Measurements from ENCODE around the gene GNAZ. TPM values are rescaled to one million over a fixed set of nuclear protein-coding genes. Genes with fewer than 3 reads are reported as not detected.
"Not testable (repeated sequence)": the region's sequence is repeated elsewhere in the genome, so short reads cannot be mapped to it uniquely, and the experiment has no call there.

Gene GNAZ
- 1 to 10 TPM; 1.5 to 7.8 (median 6.2) TPM for polyA plus RNA-seq

DNA sequence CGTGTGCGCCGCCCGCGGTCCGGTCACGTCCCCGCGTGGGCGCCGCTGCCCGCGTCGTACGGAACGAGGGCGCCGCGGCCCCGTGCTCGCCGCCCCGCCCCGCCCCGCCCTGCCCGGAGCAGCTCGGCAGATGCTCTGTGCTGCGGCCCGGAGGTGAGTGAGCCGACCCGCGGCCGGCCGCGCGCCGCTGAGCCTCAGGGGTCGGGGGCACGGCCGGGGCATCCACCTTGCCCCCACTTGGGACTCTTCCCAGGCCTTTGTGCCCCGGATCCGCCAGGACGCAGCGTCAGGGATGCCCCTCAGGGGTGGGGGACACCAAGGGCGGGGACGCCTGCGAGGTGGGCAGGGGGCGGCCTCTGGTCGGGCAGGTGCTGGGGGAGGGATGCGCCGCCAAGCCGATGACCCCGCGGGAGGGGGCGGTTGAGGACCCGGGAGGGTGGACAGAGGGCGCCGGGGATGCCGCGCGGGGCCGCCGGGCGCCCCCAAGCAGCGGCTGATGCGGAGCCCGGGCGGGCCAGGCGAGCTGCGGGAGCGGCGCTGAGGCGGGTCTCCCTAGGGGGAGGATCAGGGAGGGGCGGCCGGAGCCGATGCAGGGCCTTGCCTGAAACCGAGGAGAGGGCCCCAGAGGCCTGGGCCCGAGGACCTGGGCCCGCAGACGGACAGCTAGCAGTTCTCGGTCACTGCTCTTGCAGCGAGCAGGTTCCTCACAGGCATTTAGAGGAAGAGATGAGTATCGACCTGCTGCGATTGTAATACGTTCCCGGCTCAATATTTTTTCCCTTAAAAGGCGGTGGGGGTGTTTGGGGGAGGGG lies at the start of gene GNAZ:
Gene GNAZ, plus strand, starts transcription at position 102 of the 812 bp plus-strand sequence. CDS start 25,177 bp downstream, outside the sequence.
- 1 to 6% (median 1%) methylated on average over 59 to 87 of the region's 87 CpGs for WGBS, 3 donors
- H3K27ac ChIP-seq (ENCODE audit: low read depth, low read length), result no peak within 1 kb of the TSS

DNA sequence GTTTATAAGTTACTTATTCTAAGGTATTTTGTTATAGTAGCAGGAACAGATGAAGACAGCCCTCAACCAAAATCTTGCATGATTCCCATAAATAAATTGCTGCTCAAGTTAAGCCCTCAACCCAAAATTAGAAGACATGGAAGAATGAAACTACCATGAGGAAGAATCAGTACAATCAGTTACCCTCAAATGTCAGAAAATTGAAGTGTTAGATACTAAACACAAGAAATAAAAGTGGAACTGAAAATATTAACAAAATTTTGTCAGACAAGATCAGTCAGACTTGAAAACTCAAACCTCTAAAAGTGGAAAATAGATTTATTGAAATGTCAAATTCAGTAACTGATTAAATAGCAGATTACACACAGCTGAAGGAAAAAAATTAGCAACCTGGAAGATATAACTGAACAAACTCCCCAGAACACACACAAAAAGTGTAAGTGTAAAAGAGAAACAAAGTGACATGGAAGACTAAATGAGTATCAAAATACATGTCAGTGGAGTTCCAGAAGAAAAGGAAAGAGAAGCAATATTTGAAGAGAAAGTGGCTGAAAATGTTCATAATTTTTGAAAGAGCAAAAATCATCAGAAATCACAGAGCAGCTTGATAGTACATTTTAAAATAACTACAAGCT lies 49.5 kb upstream of the GNAZ start:
- H3K27ac ChIP-seq (ENCODE audit: low read depth, low read length), result no peak overlapping the region

- H3K27ac ChIP-seq (ENCODE audit: low read depth, low read length), result not testable (repeated sequence)
- WGBS, 3 donors, result 47 to 69% (median 55%) methylated on average over 3 of the region's 3 CpGs
Measured at GRCh38 chr22:23021660-23022353, 48.5 kb upstream of the GNAZ start.

DNA sequence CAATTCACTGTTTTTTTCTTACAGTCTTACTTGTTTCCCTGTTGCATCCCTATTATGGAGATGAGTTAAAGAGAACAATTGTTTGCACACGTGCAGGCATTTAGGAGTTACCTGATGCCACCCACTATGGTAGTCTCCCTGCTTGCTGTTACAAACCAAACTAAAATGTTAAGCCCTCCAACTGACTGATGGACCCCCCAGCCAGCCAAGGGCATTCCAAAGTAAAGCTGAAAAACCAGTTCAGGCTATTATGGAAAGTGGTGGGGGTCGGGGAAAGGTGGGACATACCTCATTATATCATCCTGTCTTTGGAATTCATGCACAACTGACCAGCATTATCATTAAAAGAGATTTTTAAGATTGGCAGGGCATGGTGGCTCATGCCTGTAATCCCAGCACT lies 47.0 kb upstream of the GNAZ start:
- WGBS, 3 donors, result 56 to 79% (median 71%) methylated on average over 2 of the region's 2 CpGs
- H3K27ac ChIP-seq (ENCODE audit: low read depth, low read length), result no peak overlapping the region

- WGBS, 3 donors, result 93 to 98% (median 96%) methylated on average over 10 of the region's 10 CpGs
- no peak overlapping the region for H3K27ac ChIP-seq (ENCODE audit: low read depth, low read length)
Measured at GRCh38 chr22:23026777-23027176, 43.5 kb upstream of the GNAZ start.

GRCh38 chr22:23027849-23028248 lies 42.5 kb upstream of the GNAZ start:
- H3K27ac ChIP-seq (ENCODE audit: low read depth, low read length), result not testable (repeated sequence)

DNA sequence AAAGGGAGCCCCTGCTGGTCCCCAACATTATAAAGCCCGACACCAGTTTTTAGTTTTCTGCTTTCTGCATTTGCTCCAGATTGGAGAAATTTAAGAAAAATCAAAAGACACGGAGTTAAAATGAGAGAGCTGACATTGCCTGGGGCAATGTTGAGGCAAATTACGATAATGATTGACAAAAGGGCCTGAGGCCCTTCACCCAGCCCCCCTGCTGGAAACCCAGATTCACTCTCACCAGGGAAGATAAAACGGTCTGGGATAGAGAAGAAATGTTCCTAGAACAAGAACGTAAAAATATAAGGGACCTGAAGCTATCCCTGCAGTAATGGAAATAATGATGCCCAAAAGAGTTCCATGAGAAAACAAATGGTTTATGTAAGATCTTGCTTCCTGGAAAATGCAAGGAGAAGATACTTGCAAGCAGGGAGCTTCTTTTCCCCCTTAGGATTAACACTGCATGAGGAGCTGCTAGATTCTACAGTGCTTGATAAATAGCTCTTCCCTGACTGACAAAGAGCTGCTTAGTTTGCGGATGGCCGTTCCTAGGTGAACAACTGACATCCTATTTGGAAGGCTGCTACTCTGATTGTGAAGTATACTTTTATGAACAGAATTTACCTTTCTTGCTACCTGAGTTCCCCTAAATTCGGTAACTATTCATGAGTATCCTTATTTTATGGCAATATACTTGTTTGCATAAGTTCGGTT lies 40.6 kb upstream of the GNAZ start:
- 68 to 79% (median 76%) methylated on average over 9 of the region's 9 CpGs for WGBS, 3 donors
- no peak overlapping the region for H3K27ac ChIP-seq (ENCODE audit: low read depth, low read length)

DNA sequence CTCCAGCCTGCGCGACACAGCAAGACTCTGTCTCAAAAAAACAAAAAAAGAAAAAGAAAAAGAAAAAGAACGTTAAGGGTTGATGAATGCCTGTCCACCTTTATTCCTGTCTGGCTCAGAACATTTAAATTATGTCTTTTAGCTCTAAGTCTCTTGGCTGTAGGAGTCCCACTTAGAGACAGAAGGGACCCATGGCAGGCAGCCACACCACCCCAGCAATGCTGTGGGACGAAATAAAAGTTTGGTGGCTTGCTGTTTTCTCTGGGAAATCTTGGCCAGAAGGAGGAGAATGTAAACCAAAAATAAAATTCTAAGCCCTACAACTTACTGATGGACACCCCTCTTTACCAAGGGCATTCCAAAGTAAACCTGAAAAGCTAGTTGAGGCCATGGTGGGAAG lies 38.9 kb upstream of the GNAZ start:
- H3K27ac ChIP-seq (ENCODE audit: low read depth, low read length), result no peak overlapping the region
- WGBS, 3 donors, result 85 to 88% (median 86%) methylated on average over 4 of the region's 4 CpGs

GRCh38 chr22:23031786-23032185 lies 38.5 kb upstream of the GNAZ start:
- no peak overlapping the region for H3K27ac ChIP-seq (ENCODE audit: low read depth, low read length)
- 38 to 75% (median 73%) methylated on average over 1 of the region's 1 CpG for WGBS, 3 donors

DNA sequence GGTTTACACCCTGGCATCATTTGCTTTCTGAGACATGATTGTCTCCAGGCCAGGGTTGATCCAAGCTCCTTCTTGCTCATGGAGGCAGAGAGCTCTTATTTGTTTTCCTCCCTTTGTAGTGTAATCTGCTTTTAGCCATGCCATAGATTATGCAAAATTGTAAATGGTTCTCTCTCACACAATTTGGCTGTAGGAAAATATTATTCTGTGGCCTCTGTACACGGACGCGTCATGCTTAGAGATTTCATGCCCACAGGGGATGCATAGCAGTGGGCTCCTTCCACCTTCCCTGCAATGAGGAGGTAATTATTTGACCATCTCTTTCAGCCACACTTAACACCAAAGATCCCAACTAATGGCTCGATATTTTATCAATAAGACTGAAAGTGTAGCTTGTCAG lies 37.7 kb upstream of the GNAZ start:
- 88 to 93% (median 92%) methylated on average over 4 of the region's 4 CpGs for WGBS, 3 donors
- H3K27ac ChIP-seq (ENCODE audit: low read depth, low read length), result no peak overlapping the region

- no peak overlapping the region for H3K27ac ChIP-seq (ENCODE audit: low read depth, low read length)
- 77 to 89% (median 82%) methylated on average over 6 of the region's 6 CpGs for WGBS, 3 donors
Measured at GRCh38 chr22:23033116-23033905, 37.0 kb upstream of the GNAZ start.

DNA sequence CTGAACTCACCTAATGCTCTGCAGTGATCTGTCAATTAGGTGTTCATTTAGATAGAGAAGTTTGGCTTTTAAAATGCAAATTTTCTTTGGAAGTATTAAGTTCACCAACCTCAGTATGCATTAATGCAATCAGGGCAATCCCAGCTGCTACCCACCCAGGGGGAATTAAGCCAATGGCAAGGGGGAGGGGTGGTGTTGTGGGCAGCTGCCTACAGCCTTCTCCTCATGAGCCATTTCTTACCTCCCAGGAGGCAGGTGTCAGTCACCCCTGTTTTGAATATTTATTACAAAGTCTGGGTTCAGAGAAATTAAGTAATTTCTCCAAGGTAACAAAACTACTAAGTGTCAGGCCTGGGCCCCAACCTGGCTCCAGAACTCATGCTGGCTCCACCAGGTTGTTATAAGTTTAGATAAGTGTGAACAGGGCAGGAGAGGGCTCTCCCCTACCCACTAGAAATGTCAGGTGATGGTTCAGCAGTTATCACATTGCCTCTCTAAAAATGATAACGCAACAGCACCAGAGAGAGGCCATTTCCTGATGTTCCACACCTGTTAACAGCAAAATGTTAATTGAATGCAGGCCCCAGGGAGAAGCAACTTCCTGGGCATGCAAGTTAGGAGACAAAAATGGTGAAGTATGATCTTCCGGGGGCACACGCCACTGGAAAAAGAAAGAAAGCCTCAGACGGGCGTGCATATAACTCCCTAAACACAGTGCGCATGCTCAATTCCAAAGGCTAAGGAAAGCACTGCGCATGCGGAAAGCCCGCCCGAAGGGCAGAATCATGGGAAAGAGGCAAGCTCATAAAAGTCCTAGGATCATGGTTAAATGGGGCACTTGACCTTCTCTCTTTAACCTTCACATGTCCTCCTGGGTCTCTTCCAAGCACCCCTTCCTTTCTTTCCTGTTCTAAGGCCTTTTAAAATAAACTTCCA lies 35.4 kb upstream of the GNAZ start:
- 85 to 92% (median 91%) methylated on average over 10 of the region's 10 CpGs for WGBS, 3 donors
- H3K27ac ChIP-seq (ENCODE audit: low read depth, low read length), result no peak overlapping the region

DNA sequence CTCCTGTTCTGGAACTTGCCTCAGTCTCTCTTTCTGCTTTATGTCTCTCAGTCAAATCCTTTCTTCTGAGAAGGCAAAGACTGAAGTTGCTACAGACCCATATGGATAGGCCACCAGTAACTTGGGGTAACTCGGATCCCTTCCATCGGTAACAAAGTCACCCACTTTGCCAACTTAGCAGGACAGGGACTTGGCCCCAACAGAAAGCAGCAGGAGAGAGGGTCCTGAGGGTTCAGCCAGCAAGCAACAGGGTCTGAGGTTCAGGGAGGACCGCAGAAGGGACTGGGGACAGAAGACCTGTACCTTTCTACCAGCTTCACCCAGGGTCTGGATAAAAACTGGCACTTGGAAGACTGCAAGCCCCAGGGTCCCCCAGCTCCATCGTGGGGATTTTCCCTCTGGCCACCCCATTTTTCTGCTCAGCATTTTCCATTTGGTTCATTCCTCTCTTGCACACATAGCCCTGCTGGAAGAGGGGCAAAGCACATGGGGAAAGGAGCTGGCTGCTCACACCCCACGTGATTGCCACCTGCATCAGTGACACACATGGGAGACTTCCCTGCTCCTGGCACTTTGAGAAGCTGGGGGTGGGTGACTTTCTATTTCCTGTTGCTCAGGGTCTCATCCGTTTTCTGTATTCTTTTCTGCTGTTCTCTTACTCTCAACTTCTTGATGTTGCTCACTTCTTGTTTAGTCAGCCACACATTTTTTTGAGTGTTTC lies 34.6 kb upstream of the GNAZ start:
- 68 to 83% (median 80%) methylated on average over 6 of the region's 6 CpGs for WGBS, 3 donors
- H3K27ac ChIP-seq (ENCODE audit: low read depth, low read length), result no peak overlapping the region

GRCh38 chr22:23036684-23037428 lies 33.5 kb upstream of the GNAZ start:
- 61 to 85% (median 63%) methylated on average over 6 of the region's 6 CpGs for WGBS, 3 donors
- H3K27ac ChIP-seq (ENCODE audit: low read depth, low read length), result no peak overlapping the region

DNA sequence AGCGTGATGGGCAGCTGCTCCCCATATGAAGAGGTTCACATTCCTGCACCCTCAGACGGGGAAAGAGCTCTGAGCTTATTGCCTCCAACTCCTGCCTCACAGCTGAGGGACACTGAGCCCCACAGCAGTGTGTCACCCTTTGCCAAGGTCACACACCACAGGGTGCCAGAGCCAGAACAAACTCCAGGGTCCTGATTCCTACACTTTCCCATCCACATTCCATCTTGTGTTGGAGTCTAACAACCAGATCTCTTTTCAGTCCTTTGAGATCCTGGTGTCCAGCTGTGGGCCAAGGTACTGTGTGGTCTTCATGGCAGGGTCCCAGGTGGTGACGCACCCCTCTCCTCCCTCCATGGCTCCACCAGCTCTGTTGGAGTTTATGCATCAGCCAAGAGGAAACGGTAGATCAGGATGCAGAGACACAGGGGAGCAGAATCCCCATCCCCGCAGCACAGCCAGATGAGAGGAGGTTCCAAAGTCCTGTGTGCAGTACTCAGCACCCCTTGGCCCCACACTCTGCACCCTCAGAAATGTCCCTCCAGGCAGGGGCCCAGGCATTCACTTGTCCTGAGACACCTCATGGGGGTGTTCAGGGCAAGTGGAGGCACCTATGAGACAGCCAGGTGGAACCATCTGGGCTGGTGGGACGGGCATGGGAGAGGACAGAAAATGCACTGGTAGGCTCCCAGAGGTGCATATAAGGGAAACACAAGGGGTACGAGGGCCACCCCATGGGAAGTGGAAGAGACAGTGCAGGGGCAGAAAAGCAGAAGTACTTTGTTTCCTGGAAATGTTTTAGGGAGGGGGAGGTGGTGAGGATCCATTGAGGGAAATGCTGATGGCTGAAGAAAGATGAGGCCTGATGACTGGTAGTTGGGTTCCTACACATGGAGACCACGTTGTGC lies 32.6 kb upstream of the GNAZ start:
- 77 to 80% (median 79%) methylated on average over 8 of the region's 8 CpGs for WGBS, 3 donors
- H3K27ac ChIP-seq (ENCODE audit: low read depth, low read length), result no peak overlapping the region
